NCI-H2227 (cell line): ENCODE measurements around the gene CPB1.

Experiments used
- DNase-seq: peaks from one replicate; lab custom pipeline; 2025; ENCODE audit not compliant: unreplicated experiment; lab: John Stamatoyannopoulos, UW

CPB1 gene

GRCh38 chr3:148880681-148881080, 53.1 kb downstream of the CPB1 start:
- DNase-seq: no peak

- DNase-seq: no peak
Measured at GRCh38 chr3:148881286-148881685, 53.7 kb downstream of the CPB1 start.

- no peak for DNase-seq
Measured at GRCh38 chr3:148882288-148882687, 54.7 kb downstream of the CPB1 start.

GRCh38 chr3:148883163-148883562, 55.6 kb downstream of the CPB1 start:
- no peak for DNase-seq

- DNase-seq: no peak
Measured at GRCh38 chr3:148884261-148884660, 56.6 kb downstream of the CPB1 start.

GRCh38 chr3:148889828-148890227, 62.2 kb downstream of the CPB1 start:
- DNase-seq: no peak

- no peak for DNase-seq
Measured at GRCh38 chr3:148896062-148896461, 68.5 kb downstream of the CPB1 start.

- DNase-seq: no peak
Measured at GRCh38 chr3:148901987-148902791, 74.6 kb downstream of the CPB1 start.

- no peak for DNase-seq
Measured at GRCh38 chr3:148903022-148903442, 75.4 kb downstream of the CPB1 start.

GRCh38 chr3:148903941-148904340, 76.3 kb downstream of the CPB1 start:
- DNase-seq: no peak

- DNase-seq: no peak
Measured at GRCh38 chr3:148906667-148907066, 79.1 kb downstream of the CPB1 start.
